Nephron progenitor cell (in vitro differentiated cells): Measurements from ENCODE around the gene GRIK2.

ENCODE experiments used
- DNase-seq: peaks from one replicate; pipeline ENCODE4 v3.0.0; 2021
- H3K27ac Mint-ChIP-seq: 2 replicates; pipeline ENCODE4 v1.8.0; 2021; ENCODE audit warnings: mild to moderate bottlenecking, moderate library complexity, mixed read lengths
- H3K27me3 Mint-ChIP-seq: 2 replicates; pipeline ENCODE4 v1.8.0; 2021; ENCODE audit warnings: mild to moderate bottlenecking, low read depth, mixed read lengths; ENCODE audit not compliant: poor library complexity
- H3K36me3 Mint-ChIP-seq: 2 replicates; pipeline ENCODE4 v1.8.0; 2021; ENCODE audit warnings: low read depth, mixed read lengths
- H3K4me1 Mint-ChIP-seq: 2 replicates; pipeline ENCODE4 v1.8.0; 2021; ENCODE audit warnings: mixed read lengths
- H3K4me3 Mint-ChIP-seq: 2 replicates; pipeline ENCODE4 v1.8.0; 2021; ENCODE audit warnings: mild to moderate bottlenecking, moderate library complexity, mixed read lengths
- H3K9me3 Mint-ChIP-seq: 2 replicates; pipeline ENCODE4 v1.8.0; 2021; ENCODE audit warnings: mild to moderate bottlenecking, moderate library complexity, mixed read lengths
- CTCF ChIP-seq: fragments of 200-600 bp; sonication (generic); IDR thresholded peaks from 2 replicates; pipeline ENCODE4 v1.5.0; 2021; ENCODE audit warnings: antibody characterized with exemption

The GRIK2 gene

GRCh38 chr6:101640131-101640530 lies 246.6 kb downstream of the GRIK2 start:
- H3K27me3 Mint-ChIP-seq = no peaks in the 10 kb centered on the region
- DNase-seq = no peak
- H3K4me3 Mint-ChIP-seq = no peak overlapping the region
- H3K27ac Mint-ChIP-seq = no peak overlapping the region
- no peaks in the 10 kb centered on the region for H3K36me3 Mint-ChIP-seq
- H3K9me3 Mint-ChIP-seq = no peaks in the 10 kb centered on the region
- H3K4me1 Mint-ChIP-seq = no peaks in the 10 kb centered on the region
- no peak for TF ChIP-seq CTCF

GRCh38 chr6:101645770-101646169 lies 252.3 kb downstream of the GRIK2 start:
- H3K4me3 Mint-ChIP-seq = no peak overlapping the region
- H3K27me3 Mint-ChIP-seq = no peaks in the 10 kb centered on the region
- no peak for DNase-seq
- no peak for TF ChIP-seq CTCF
- no peaks in the 10 kb centered on the region for H3K4me1 Mint-ChIP-seq
- no peaks in the 10 kb centered on the region for H3K36me3 Mint-ChIP-seq
- no peak overlapping the region for H3K27ac Mint-ChIP-seq
- H3K9me3 Mint-ChIP-seq = no peaks in the 10 kb centered on the region

DNA sequence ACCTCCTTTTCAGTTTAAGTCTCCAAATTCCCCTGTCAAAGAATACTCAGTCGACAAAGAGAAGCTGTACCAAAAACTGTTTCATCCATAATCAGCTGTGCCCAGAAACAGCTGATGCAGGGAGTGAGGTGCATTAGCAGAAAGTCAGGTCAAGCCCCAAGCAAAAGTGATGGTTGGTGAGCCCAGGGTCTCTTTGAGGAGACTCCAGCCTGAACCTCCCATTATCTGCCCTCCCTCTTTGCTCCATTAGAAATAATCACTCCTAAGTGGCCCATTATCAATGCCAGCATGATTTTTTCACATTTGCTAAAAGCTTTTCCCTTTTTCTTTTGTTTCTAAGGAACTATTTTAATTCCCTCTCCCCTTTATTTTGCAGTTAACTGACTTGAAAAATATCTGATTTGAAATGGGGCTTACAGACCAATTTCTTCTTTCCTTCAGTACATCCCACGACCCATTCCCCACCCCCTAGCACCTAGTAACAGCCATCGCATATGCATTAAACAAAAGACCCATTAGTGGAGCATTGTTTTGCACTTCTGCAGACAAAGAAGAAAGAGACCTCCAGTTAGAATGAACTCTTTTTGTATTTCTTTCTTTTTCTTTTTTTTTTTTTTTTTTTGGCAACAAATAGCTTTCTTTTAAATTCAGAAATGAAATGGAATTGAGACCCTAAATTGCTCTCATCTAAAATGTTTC lies 257.0 kb downstream of the GRIK2 start:
- Mint-ChIP-seq H3K36me3 (no peaks in the 10 kb centered on the region), H3K9me3 (no peaks in the 10 kb centered on the region), H3K27ac (no peak overlapping the region), H3K4me1 (no peaks in the 10 kb centered on the region), H3K4me3 (no peak overlapping the region), H3K27me3 (no peaks in the 10 kb centered on the region)
- no peak for DNase-seq
- no peak for TF ChIP-seq CTCF

DNA sequence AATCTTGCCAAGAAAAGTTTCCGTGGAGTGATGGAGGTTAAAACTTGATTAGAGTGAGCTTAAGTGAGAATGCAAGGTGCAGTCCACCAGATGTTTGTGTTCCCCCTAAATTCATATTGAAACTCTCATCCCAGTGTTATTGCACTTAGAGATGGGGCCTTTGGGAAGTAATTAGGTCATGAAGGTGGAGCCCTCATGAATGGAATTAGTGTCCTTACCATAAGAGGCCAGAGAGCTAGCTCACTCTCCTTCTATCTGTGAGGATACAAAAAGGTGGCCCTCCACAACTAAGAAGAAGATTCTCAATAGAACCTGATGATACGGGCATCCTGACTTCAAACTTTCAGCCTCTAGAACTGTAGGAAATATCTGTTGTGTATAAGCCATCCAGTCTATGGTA lies 258.6 kb downstream of the GRIK2 start:
- Mint-ChIP-seq H3K4me1 (no peaks in the 10 kb centered on the region), H3K4me3 (no peak overlapping the region), H3K27ac (no peak overlapping the region), H3K36me3 (no peaks in the 10 kb centered on the region), H3K9me3 (no peaks in the 10 kb centered on the region), H3K27me3 (peaks cover 2% of the 10 kb centered on the region)
- no peak for TF ChIP-seq CTCF
- DNase-seq = no peak

GRCh38 chr6:101655109-101655508 lies 261.6 kb downstream of the GRIK2 start:
- Mint-ChIP-seq H3K36me3 (no peaks in the 10 kb centered on the region), H3K27me3 (peaks cover 5% of the 10 kb centered on the region), H3K9me3 (peaks cover 12% of the 10 kb centered on the region), H3K4me1 (no peaks in the 10 kb centered on the region), H3K27ac (no peak overlapping the region), H3K4me3 (no peak overlapping the region)
- TF ChIP-seq CTCF = no peak
- DNase-seq = no peak
